PC-9 (cell line): ENCODE measurements around the gene SYNDIG1. TPM values are rescaled to one million over a fixed set of nuclear protein-coding genes. Genes with fewer than 3 reads are reported as not detected.

Experiments
- BruUV-seq: library from RNA; stranded (reverse); fragments of 400-500 nt; replicated peaks from 2 replicates; lab custom pipeline; 2021; lab: Mats Ljungman, UMichigan
- CTCF ChIA-PET: fragments of 300-600 bp; sonication (Branson Sonifier 250); formaldehyde crosslinking; loops from one replicate; lab custom pipeline; 2022; ENCODE audit warnings: antibody characterized with exemption; lab: Charles Lee
- POLR2A ChIA-PET: fragments of 300-600 bp; sonication (Branson Sonifier 250); formaldehyde crosslinking; loops from one replicate; lab custom pipeline; 2022; ENCODE audit warnings: antibody characterized with exemption; ENCODE audit not compliant: unreplicated experiment; lab: Charles Lee
- DNase-seq, 2 experiments: peaks; one replicate each; pipeline versions ENCODE4 v3.0.0 to v3.0.0-alpha.2; 2015 to 2022; ENCODE audit warnings: mixed read lengths in 1 of 2
- H2AFZ ChIP-seq: fragments of 200-600 bp; sonication (generic); 2 replicates; pipeline ENCODE4 v1.8.1; 2017; ENCODE audit warnings: antibody characterized with exemption
- H3F3A ChIP-seq: fragments of 200-600 bp; sonication (generic); 2 replicates; pipeline ENCODE4 v1.8.1; 2017; ENCODE audit warnings: antibody characterized with exemption, mild to moderate bottlenecking, low read depth; ENCODE audit not compliant: insufficient read depth
- H3K27ac ChIP-seq: fragments of 200-600 bp; sonication (generic); 2 replicates; pipeline ENCODE4 v1.6.1; 2016; ENCODE audit warnings: mixed run types
- H3K27me3 ChIP-seq: fragments of 200-600 bp; sonication (generic); 2 replicates; pipeline ENCODE4 v1.6.1; 2016; ENCODE audit warnings: low read depth, mixed run types; ENCODE audit not compliant: insufficient read depth
- H3K36me3 ChIP-seq: fragments of 200-600 bp; sonication (generic); 2 replicates; pipeline ENCODE4 v1.6.1; 2016; ENCODE audit warnings: low read depth, mixed run types
- H3K4me1 ChIP-seq: fragments of 200-600 bp; sonication (generic); replicated peaks from 2 replicates; pipeline ENCODE4 v1.6.1; 2016; ENCODE audit warnings: mixed run types; ENCODE audit not compliant: insufficient read depth
- H3K4me2 ChIP-seq: fragments of 200-600 bp; sonication (generic); 2 replicates; pipeline ENCODE4 v1.6.1; 2017; ENCODE audit warnings: mixed run types
- H3K4me3 ChIP-seq: fragments of 200-600 bp; sonication (generic); 2 replicates; pipeline ENCODE4 v1.6.1; 2016; ENCODE audit warnings: mixed run types
- H3K79me2 ChIP-seq: fragments of 200-600 bp; sonication (generic); 2 replicates; pipeline ENCODE4 v1.6.1; 2017; ENCODE audit warnings: low read depth, mixed run types
- H3K9me2 ChIP-seq: fragments of 200-600 bp; sonication (generic); 2 replicates; pipeline ENCODE4 v1.8.1; 2017; ENCODE audit warnings: mild to moderate bottlenecking; ENCODE audit not compliant: insufficient read depth
- H3K9me3 ChIP-seq: fragments of 200-600 bp; sonication (generic); 2 replicates; pipeline ENCODE4 v1.8.1; 2016; ENCODE audit warnings: low read depth; ENCODE audit not compliant: insufficient read depth
- H4K20me1 ChIP-seq: fragments of 200-600 bp; sonication (generic); 2 replicates; pipeline ENCODE4 v1.8.1; 2017; ENCODE audit not compliant: insufficient read depth
- EZH2 ChIP-seq: fragments of 200-600 bp; sonication (generic); IDR thresholded peaks from 2 replicates; pipeline ENCODE4 v1.8.0; 2017; ENCODE audit warnings: antibody characterized with exemption, low read depth
- intact Hi-C: fragments of 100-400 bp; cut with micrococcal nuclease; formaldehyde crosslinking; loops from one replicate; pipeline ENCODE4 v1.10.0; 2022; ENCODE audit not compliant: unreplicated experiment
- total RNA-seq: library from RNA; stranded (reverse); gene quantifications from 2 replicates; pipeline ENCODE4 v1.2.3, GENCODE V29; 2021
- TF ChIP-seq, protein P1 (sequence below): fragments of 200-600 bp; sonication (generic); conservative IDR thresholded peaks from 2 replicates; pipeline ENCODE4 v1.6.1; 2017; ENCODE audit warnings: mixed run types, antibody characterized with exemption, mild to moderate bottlenecking, moderate library complexity

Gene SYNDIG1
- total RNA-seq, 1 experiment from 2014 or later, result 0.17 TPM

DNA sequence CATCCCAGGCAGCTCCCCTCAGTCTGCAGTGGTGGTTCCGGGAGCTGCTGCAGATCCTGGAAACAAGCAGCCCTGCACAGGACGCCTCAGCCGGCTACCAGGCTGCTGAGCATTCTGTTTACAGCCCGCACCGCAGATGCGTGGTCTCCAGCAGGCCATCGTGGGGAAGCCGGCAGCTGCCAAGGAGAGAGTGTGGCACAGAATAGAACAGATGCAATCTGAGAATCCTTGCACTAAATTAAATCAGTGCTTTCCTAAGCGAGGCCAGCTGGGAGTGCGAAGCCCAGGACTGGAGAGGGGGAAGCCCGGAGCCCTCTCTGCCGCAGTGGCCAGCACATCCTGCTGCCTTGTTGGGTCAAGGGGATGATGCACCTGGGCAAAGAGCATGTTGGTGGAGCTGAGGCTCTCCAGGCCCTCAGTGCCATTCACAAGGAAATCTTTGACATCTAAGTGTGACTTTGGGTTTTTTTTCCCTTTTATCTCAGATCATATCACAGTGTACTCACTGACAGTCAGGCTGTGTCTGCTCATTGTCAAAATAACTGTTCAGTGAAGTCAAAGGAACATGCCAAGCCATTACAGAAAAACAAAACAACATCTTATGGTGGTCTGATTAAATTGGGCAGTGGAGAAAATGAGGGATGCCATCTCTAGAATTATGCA lies 118.1 kb downstream of the SYNDIG1 start:
- no peak for DNase-seq
- H3F3A ChIP-seq, result no peaks in the 10 kb centered on the region
- no peaks in the 10 kb centered on the region for H4K20me1 ChIP-seq
- H3K9me3 ChIP-seq, result no peaks in the 10 kb centered on the region
- H3K4me1 ChIP-seq, result no peaks in the 10 kb centered on the region
- CTCF ChIA-PET, result no interaction called here
- H3K9me2 ChIP-seq, result no peaks in the 10 kb centered on the region
- no peak overlapping the region for H2AFZ ChIP-seq
- H3K36me3 ChIP-seq, result no peaks in the 10 kb centered on the region
- H3K27ac ChIP-seq, result no peak overlapping the region
- no peak for TF ChIP-seq EZH2
- TF ChIP-seq, protein P1, sequence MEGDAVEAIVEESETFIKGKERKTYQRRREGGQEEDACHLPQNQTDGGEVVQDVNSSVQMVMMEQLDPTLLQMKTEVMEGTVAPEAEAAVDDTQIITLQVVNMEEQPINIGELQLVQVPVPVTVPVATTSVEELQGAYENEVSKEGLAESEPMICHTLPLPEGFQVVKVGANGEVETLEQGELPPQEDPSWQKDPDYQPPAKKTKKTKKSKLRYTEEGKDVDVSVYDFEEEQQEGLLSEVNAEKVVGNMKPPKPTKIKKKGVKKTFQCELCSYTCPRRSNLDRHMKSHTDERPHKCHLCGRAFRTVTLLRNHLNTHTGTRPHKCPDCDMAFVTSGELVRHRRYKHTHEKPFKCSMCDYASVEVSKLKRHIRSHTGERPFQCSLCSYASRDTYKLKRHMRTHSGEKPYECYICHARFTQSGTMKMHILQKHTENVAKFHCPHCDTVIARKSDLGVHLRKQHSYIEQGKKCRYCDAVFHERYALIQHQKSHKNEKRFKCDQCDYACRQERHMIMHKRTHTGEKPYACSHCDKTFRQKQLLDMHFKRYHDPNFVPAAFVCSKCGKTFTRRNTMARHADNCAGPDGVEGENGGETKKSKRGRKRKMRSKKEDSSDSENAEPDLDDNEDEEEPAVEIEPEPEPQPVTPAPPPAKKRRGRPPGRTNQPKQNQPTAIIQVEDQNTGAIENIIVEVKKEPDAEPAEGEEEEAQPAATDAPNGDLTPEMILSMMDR, result no peak
- no peaks in the 10 kb centered on the region for H3K27me3 ChIP-seq
- H3K4me3 ChIP-seq, result no peak overlapping the region
- BruUV-seq, result no TSS peak
- no peak overlapping the region for H3K4me2 ChIP-seq
- H3K79me2 ChIP-seq, result no peaks in the 10 kb centered on the region
- intact Hi-C loops, result no loop called here
- POLR2A ChIA-PET, result no interaction called here

DNA sequence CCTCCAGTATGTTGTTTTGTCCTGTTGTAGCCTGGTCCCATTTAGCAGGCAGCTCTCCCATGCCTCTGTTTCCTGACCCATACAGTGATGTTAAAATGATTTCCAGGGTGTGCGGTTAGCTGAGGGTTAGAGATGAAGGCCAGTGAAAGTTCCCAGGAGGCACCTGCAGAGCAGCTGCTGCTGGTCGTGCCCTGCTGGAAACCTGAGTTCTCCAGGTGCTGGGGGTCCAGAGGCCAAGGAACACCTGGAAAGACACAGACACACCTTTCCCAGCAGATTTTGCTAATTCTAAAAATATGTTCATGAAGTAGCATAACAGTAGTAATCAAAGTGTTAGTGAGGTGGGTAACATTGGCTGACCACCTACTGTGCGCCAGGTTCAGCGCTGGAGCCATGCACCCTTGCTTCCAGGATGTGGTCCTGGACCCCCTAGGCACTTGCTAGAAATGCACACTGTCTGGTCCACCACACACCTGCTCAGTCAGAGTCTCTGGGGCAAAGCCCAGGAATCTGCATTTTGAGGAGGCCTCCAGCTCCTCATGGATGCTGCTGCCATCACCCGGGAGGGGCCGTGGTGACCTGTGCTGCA lies 118.7 kb downstream of the SYNDIG1 start:
- CTCF ChIA-PET, result no interaction called here
- TF ChIP-seq, protein P1, result no peak
- TF ChIP-seq EZH2, result no peak

DNA sequence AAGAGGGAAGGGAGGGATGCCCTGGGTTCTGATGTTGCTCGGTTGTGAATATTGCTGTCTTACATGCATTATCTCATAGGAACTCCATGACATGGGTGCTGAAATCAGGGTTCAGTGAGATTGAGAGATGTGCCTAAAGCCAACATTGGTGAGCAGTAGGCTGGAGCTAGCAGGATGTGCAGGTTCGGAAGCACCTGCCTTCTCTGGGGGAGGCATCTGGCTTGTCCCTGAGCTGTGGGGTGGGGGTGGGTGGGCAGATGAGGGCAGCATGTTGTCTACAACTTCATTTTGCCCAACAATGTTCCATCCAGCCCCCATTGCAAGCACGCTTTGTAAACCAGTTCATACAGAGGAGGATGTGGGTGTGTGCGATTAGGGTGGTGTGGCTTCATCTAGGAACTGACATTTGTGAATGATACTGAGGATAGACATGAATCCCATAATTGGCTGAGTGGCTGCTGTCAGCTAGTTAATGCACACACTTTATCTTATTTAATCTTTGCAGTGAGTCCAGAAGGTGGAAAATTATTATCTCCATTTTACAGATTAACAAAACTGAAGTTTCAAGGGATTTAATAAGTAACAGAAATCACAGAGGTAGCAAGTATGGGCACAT lies 119.4 kb downstream of the SYNDIG1 start:
- intact Hi-C loops, result no loop called here
- DNase-seq, result no peak
- Histone ChIP-seq H3K9me2 (no peaks in the 10 kb centered on the region), H3K4me3 (no peak overlapping the region), H3K4me2 (no peak overlapping the region), H3K27me3 (no peaks in the 10 kb centered on the region), H3F3A (no peaks in the 10 kb centered on the region), H3K27ac (no peak overlapping the region), H4K20me1 (no peaks in the 10 kb centered on the region), H3K79me2 (no peaks in the 10 kb centered on the region), H3K4me1 (no peaks in the 10 kb centered on the region), H2AFZ (no peak overlapping the region), H3K9me3 (no peaks in the 10 kb centered on the region), H3K36me3 (no peaks in the 10 kb centered on the region)
- TF ChIP-seq, protein P1, result no peak
- no TSS peak for BruUV-seq
- CTCF ChIA-PET, result no interaction called here
- POLR2A ChIA-PET, result no interaction called here

More for the DNA sequence above, 118.7 kb downstream of the SYNDIG1 start:
- intact Hi-C loops, result no loop called here
- Histone ChIP-seq H2AFZ (no peak overlapping the region), H3K27me3 (no peaks in the 10 kb centered on the region), H3K4me3 (no peak overlapping the region), H3K36me3 (no peaks in the 10 kb centered on the region), H3K4me2 (no peak overlapping the region), H4K20me1 (no peaks in the 10 kb centered on the region), H3K27ac (no peak overlapping the region), H3K79me2 (no peaks in the 10 kb centered on the region), H3K9me3 (no peaks in the 10 kb centered on the region), H3F3A (no peaks in the 10 kb centered on the region), H3K4me1 (no peaks in the 10 kb centered on the region), H3K9me2 (no peaks in the 10 kb centered on the region)
- POLR2A ChIA-PET, result no interaction called here
- no peak for DNase-seq
- BruUV-seq, result no TSS peak
